ENCODE measurements around the gene OR5K1.

OR5K1 gene

DNA sequence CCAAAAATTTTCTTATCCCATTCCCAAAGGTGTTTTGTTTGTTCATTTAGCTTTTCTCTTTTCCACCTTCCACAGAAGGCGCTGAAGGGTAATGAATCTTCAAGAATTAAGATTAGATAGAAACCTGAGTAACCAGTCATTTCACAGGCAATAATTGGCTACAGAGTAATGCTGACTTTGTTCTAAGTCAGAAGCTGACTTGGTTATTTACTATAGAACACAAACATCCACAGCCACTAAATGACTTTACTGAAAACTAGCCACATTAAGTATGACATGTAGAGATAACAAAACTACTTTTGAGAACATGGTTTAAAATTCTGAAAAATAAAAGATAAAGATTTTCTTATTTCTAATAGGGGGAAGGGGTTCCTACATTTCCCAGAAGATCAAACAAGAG is 51.9 kb downstream of the OR5K1 start:
- DNase-seq (ENCODE audit: low spot score) = no peak

DNA sequence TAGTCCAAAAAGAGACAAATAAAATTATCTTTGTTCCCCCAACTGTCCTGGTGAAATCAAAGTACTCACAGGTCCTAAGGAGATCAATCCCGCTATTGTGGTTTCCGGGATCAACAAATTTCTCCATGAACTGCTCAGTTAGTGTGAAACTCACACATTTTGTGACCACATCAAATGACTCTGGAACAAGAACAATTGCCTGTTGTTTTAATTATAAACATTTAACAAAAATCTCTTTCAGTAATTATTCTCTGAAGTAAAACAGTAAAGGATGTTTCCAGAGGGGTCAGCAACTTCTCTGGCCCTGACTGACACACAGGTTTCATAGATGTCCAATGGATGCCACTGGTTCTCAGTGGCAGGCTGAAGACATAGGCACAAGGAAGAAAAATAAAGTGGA is 55.8 kb downstream of the OR5K1 start:
- DNase-seq (ENCODE audit: low spot score) = no peak

DNA sequence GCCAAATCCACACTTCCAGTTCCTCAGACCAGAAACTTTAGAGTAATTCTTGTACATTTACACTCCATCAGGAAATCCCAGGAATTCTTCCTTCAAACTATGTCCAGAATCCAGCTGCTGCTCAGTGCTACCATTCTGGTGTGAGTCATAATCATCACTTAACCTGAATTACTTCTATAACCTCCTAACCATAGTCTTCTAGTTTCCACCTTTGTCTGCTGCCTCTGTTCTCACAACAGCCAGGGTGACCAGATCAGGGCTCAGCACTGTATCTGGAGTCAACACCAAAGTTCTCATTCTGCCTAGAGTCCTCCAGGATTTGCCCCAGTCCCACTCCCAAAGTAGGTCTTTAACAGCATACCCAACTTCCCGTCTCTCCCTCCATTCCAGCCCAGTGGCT is 56.4 kb downstream of the OR5K1 start:
- no peak for DNase-seq (ENCODE audit: low spot score)

DNA sequence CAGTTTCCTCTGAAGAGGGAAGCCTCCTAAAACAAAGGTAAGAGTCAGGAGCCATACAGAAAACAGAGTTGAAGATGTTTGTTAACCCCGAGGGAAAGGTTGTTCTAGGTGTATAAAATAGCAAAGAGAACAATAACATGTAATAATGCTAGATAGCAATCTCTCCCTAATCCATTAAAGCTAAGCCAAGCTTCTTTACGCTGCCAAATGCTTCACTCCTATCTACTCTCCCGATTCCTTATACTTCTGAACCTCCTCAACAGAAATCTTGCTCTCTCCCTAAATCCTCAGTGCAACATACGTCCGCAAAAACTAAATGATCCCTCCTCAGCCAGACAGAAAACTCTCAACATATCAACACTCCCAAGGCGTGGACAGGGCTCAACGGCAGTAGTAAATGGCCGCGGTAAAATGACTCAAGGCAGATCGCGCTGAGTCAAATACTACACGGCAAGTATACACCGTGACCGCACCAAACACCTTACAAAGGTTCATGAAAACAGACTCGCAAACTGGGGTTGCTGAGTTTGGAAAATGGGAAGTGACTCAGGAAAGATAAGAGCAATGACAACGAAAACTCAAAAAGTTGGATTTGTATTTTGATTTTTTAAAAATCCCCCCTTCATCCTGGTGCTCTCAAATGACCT is 59.0 kb downstream of the OR5K1 start:
- DNase-seq (ENCODE audit: low spot score) = peak; percentile 81
